HepG2 (cell line): Measurements from ENCODE around the gene TMEM238. TPM values are rescaled to one million over a fixed set of nuclear protein-coding genes. Genes with fewer than 3 reads are reported as not detected.

Source experiments
- FOXA1 ChIP-seq, 2 experiments: fragments of 450-650 bp in 1 of 2; sonication (generic) in 1 of 2; formaldehyde crosslinking in 1 of 2; IDR thresholded peaks; 2 replicates each; pipeline versions ENCODE4 v1.4.0 to v1.6.1; 2016 to 2020; ENCODE audit warnings: missing genetic modification reagents in 1 of 2
- YEATS2 ChIP-seq: sonication (generic); formaldehyde crosslinking; IDR thresholded peaks from 2 replicates; pipeline ENCODE4 v1.4.0; 2020; ENCODE audit warnings: missing genetic modification reagents, borderline replicate concordance
- ZNF318 ChIP-seq: sonication (generic); formaldehyde crosslinking; IDR thresholded peaks from 2 replicates; pipeline ENCODE4 v1.4.0; 2020; ENCODE audit warnings: mild to moderate bottlenecking, missing genetic modification reagents
- ZNF383 ChIP-seq: sonication (generic); formaldehyde crosslinking; IDR thresholded peaks from 2 replicates; pipeline ENCODE4 v1.4.0; 2020; ENCODE audit warnings: missing genetic modification reagents, mild to moderate bottlenecking, borderline replicate concordance
- ZNF687 ChIP-seq: sonication (generic); formaldehyde crosslinking; IDR thresholded peaks from 2 replicates; pipeline ENCODE4 v1.5.1; 2020; ENCODE audit warnings: mild to moderate bottlenecking, missing genetic modification reagents, moderate library complexity
- polyA plus RNA-seq, 8 experiments: library from polyadenylated mRNA; depleted of rRNA in 3 of 8; stranded (reverse) in 7 of 8; unstranded in 1 of 8; fragments of >200 nt; fragmentation: Illumina TruSeq in 4 of 8; extraction: Trizol in 4 of 8; gene quantifications; 2 replicates each; pipeline versions ENCODE4 v1.2.1 to v1.2.3, GENCODE V29; 2011 to 2016; ENCODE audit warnings: low read depth in 4 of 8, missing spikeins in 1 of 8, mixed read lengths in 1 of 8; ENCODE audit not compliant: insufficient read depth in 1 of 8
- total RNA-seq, 5 experiments: library from RNA; depleted of rRNA; stranded (reverse); fragments of >200 nt; fragmentation: Illumina TruSeq; extraction: Trizol; gene quantifications; 2 replicates each; pipeline ENCODE4 v1.2.3, GENCODE V29; 2016; ENCODE audit warnings: low read depth in 1 of 5

Gene TMEM238
- total and polyA plus RNA-seq, 2 of the 13 experiments (the other 11 are each of a cell fraction or from before 2014, with no cell fraction given) = not detected

DNA sequence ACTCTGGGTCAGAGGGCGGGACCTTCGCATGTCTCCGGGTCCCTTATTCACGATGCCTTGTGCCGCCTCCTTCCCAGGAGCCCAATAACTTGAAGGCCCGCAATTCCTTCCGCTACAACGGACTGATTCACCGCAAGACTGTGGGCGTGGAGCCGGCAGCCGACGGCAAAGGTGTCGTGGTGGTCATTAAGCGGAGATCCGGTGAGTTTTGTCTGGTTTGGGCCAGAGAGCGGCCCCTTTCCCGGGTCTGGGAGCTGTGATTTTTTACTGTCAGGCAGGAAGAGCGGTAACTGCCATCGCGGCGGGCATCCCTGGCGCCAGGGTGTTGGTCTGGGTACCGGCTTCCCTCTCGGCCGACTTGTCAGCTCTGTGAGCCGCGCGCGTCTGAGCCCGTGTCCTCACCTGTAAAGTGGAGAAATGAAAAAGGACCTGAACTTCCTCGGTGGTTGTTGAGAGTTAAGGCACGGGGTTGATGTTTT is 2.4 kb upstream of the TMEM238 start (continued):
- no peak for TF ChIP-seq ZNF318
- peak; percentile 92; the same call in 1 of the 2 replicates for TF ChIP-seq ZNF383 (CRISPR knock-in tag)
- no peak for TF ChIP-seq FOXA1 (IDR thresholded peaks at IDR 0.05)
- TF ChIP-seq FOXA1 (CRISPR knock-in tag; IDR thresholded peaks at IDR 0.05) = no peak
- no peak for TF ChIP-seq YEATS2 (CRISPR knock-in tag)
- peak; percentile 37 for TF ChIP-seq ZNF687 (CRISPR knock-in tag)
- TF ChIP-seq, all 625 proteins: peak for 16
